B cell (primary cell): ENCODE data around the gene RASA3. TPM values are rescaled to one million over a fixed set of nuclear protein-coding genes. Genes with fewer than 3 reads are reported as not detected.

Experiments
- ATAC-seq: fragments of 200-7000 bp; cut with Tn5 transposase; one replicate; pipeline ENCODE4 v1.10.0; 2021; ENCODE audit warnings: low read depth, mild to moderate bottlenecking, moderate number of reproducible peaks, moderate library complexity
- CTCF ChIA-PET: fragments of 350-600 bp; sonication (Branson Sonifier 250); formaldehyde crosslinking; loops from one replicate; lab custom pipeline; 2021; ENCODE audit warnings: antibody characterized with exemption, inconsistent platforms; lab: Charles Lee
- POLR2A ChIA-PET: fragments of 350-600 bp; sonication (Branson Sonifier 250); formaldehyde crosslinking; loops from one replicate; lab custom pipeline; 2021; ENCODE audit warnings: antibody characterized with exemption; lab: Charles Lee
- DNase-seq: peaks from one replicate; pipeline ENCODE4 v3.0.0; 2013
- H2AFZ ChIP-seq: 2 replicates; pipeline ENCODE4 v1.6.1; 2012; ENCODE audit warnings: mild to moderate bottlenecking, low read depth, low read length; ENCODE audit not compliant: insufficient read depth, poor library complexity, severe bottlenecking
- H3K27ac ChIP-seq, 2 donors: 1 replicate in 1 of 2; 2 replicates in 1 of 2; pipeline ENCODE4 v1.5.1; 2012 to 2013; ENCODE audit warnings: low read length in 2 of 2, mild to moderate bottlenecking in 2 of 2, moderate library complexity in 1 of 2
- H3K27me3 ChIP-seq, 4 experiments: fragments of 200-600 bp in 1 of 4; sonication (generic) in 1 of 4; replicated peaks in 1 of 4; 1 replicate in 2 of 4; 2 replicates in 2 of 4; pipeline versions ENCODE4 v1.6.1 to v1.7.0; 2013 to 2016; ENCODE audit warnings: low read length in 3 of 4, mild to moderate bottlenecking in 2 of 4, mixed read lengths in 1 of 4, moderate library complexity in 1 of 4; ENCODE audit not compliant: insufficient read depth in 4 of 4, control insufficient read depth in 3 of 4; ENCODE audit errors: control extremely low read depth in 1 of 4
- H3K36me3 ChIP-seq, 2 experiments: replicated peaks in 1 of 2; 1 replicate in 1 of 2; 2 replicates in 1 of 2; pipeline versions ENCODE4 v1.6.1 to v1.7.1; 2013; ENCODE audit warnings: low read length in 1 of 2; ENCODE audit not compliant: insufficient read depth in 2 of 2, control insufficient read depth in 1 of 2; ENCODE audit errors: control extremely low read depth in 1 of 2, extremely low read depth in 1 of 2
- H3K4me1 ChIP-seq, 2 donors: fragments of 200-600 bp in 1 of 2; sonication (generic) in 1 of 2; 1 replicate in 1 of 2; 2 replicates in 1 of 2; pipeline versions ENCODE4 v1.5.1 to v1.6.1; 2013 to 2017; ENCODE audit warnings: low read length in 2 of 2; ENCODE audit not compliant: control insufficient read depth in 2 of 2, insufficient read depth in 2 of 2
- H3K4me2 ChIP-seq: replicated peaks from 2 replicates; pipeline ENCODE3; 2012; ENCODE audit warnings: mild to moderate bottlenecking, low read depth, low read length; ENCODE audit not compliant: poor library complexity, severe bottlenecking
- H3K4me3 ChIP-seq, 5 experiments: fragments of 200-600 bp in 1 of 5; sonication (generic) in 1 of 5; 1 replicate in 3 of 5; 2 replicates in 2 of 5; pipeline versions ENCODE4 v1.5.1 to v1.7.0; 2011 to 2016; ENCODE audit warnings: low read length in 4 of 5, mild to moderate bottlenecking in 4 of 5, low read depth in 2 of 5, control low read depth in 1 of 5, moderate library complexity in 1 of 5; ENCODE audit not compliant: insufficient read depth in 1 of 5; ENCODE audit errors: control extremely low read depth in 1 of 5, extremely low read depth in 1 of 5
- H3K79me2 ChIP-seq: fragments of 200-600 bp; sonication (generic); one replicate; pipeline ENCODE4 v1.6.0; 2016; ENCODE audit warnings: low read length; ENCODE audit not compliant: control insufficient read depth, insufficient read depth
- H3K9ac ChIP-seq: fragments of 200-600 bp; sonication (generic); 2 replicates; pipeline ENCODE4 v1.6.1; 2017; ENCODE audit warnings: mild to moderate bottlenecking, low read length, moderate library complexity
- H3K9me3 ChIP-seq, 3 donors: one replicate each; pipeline versions ENCODE4 v1.6.1 to v1.7.1; 2013; ENCODE audit warnings: low read length in 2 of 3; ENCODE audit not compliant: control insufficient read depth in 2 of 3, insufficient read depth in 1 of 3; ENCODE audit errors: control extremely low read depth in 1 of 3
- H4K20me1 ChIP-seq: 2 replicates; pipeline ENCODE4 v1.6.0; 2012; ENCODE audit warnings: mild to moderate bottlenecking, low read length; ENCODE audit not compliant: insufficient read depth, control insufficient read depth, poor library complexity, severe bottlenecking
- H3K27ac Mint-ChIP-seq: one replicate; pipeline ENCODE4 v1.8.0; 2021; ENCODE audit warnings: mixed read lengths
- H3K27me3 Mint-ChIP-seq: one replicate; pipeline ENCODE4 v1.8.0; 2021; ENCODE audit warnings: mixed read lengths
- H3K4me1 Mint-ChIP-seq: one replicate; pipeline ENCODE4 v1.8.0; 2021; ENCODE audit warnings: mixed read lengths
- H3K4me3 Mint-ChIP-seq: one replicate; pipeline ENCODE4 v1.8.0; 2021; ENCODE audit warnings: mixed read lengths
- H3K9me3 Mint-ChIP-seq: one replicate; pipeline ENCODE4 v1.8.0; 2022; ENCODE audit warnings: mixed read lengths; ENCODE audit not compliant: insufficient read depth
- EZH2 ChIP-seq: IDR thresholded peaks from 2 replicates; pipeline ENCODE4 v1.6.1; 2012; ENCODE audit warnings: borderline replicate concordance, low read depth, mild to moderate bottlenecking, moderate library complexity, low read length; ENCODE audit not compliant: insufficient read depth, poor library complexity, severe bottlenecking
- WGBS: methylation state at CpG from one replicate; pipeline ENCODE4 v1.1.5; 2013; ENCODE audit warnings: missing lambda C conversion rate; ENCODE audit not compliant: insufficient coverage; 5-methylcytosine and 5-hydroxymethylcytosine counted together
- intact Hi-C: fragments of 100-400 bp; cut with micrococcal nuclease; formaldehyde crosslinking; loops from one replicate; pipeline ENCODE4 v1.10.0; 2022
- polyA plus RNA-seq: library from polyadenylated mRNA; depleted of rRNA; stranded (reverse); fragments of >200 nt; gene quantifications from 2 replicates; pipeline ENCODE4 v1.2.3, GENCODE V29; 2012
- total RNA-seq, 2 donors: library from RNA; stranded (reverse); fragments of 120-200 nt in 1 of 2; gene quantifications; 1 replicate in 1 of 2; 2 replicates in 1 of 2; pipeline versions ENCODE4 v1.2.3 to v1.2.4, GENCODE V29; 2013 to 2022
- TF ChIP-seq, protein P1 (sequence below): fragments of 200-600 bp; IDR thresholded peaks from one replicate; pipeline ENCODE4 v1.8.0; 2022; ENCODE audit warnings: antibody characterized with exemption, mild to moderate bottlenecking

The RASA3 gene
- total and polyA plus RNA-seq, 2 donors (not counting 1 experiment from before 2014, with no cell fraction given): 54.2 to 87.4 TPM

DNA sequence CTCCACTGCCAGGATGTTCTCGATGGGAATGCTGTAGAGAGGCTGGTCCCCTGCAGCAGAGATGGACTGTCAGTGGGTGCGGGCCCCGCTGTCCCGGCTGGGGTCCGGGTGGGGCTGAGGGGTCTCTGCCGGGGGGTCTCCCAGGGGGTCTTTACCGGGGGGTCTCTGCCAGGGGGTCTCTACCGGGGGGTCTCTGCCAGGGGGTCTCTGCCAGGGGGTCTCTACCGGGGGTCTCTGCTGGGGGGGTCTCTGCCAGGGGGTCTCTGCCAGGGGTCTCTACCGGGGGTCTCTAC lies 132.9 kb downstream of the RASA3 start:
- POLR2A ChIA-PET: no interaction called here
- TF ChIP-seq EZH2: no peak
- TF ChIP-seq, protein P1, sequence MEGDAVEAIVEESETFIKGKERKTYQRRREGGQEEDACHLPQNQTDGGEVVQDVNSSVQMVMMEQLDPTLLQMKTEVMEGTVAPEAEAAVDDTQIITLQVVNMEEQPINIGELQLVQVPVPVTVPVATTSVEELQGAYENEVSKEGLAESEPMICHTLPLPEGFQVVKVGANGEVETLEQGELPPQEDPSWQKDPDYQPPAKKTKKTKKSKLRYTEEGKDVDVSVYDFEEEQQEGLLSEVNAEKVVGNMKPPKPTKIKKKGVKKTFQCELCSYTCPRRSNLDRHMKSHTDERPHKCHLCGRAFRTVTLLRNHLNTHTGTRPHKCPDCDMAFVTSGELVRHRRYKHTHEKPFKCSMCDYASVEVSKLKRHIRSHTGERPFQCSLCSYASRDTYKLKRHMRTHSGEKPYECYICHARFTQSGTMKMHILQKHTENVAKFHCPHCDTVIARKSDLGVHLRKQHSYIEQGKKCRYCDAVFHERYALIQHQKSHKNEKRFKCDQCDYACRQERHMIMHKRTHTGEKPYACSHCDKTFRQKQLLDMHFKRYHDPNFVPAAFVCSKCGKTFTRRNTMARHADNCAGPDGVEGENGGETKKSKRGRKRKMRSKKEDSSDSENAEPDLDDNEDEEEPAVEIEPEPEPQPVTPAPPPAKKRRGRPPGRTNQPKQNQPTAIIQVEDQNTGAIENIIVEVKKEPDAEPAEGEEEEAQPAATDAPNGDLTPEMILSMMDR: no peak
- no peaks in the 10 kb centered on the region for H3K4me1 Mint-ChIP-seq
- H3K9ac ChIP-seq: no peak overlapping the region
- WGBS: no CpG with 5 or more reads among the region's 10 CpGs
- peaks cover 17% of the 10 kb centered on the region for H4K20me1 ChIP-seq
- no peak overlapping the region for H3K27ac Mint-ChIP-seq
- no peaks in the 10 kb centered on the region for H3K9me3 ChIP-seq
- peaks cover 0 to 56% of the 10 kb centered on the region in 2 experiments for H3K36me3 ChIP-seq
- CTCF ChIA-PET: no interaction called here
- ATAC-seq (no peak), DNase-seq (no peak)
- H3K4me3 Mint-ChIP-seq: no peak overlapping the region
- H3K27ac ChIP-seq: no peak overlapping the region
- intact Hi-C loops: no loop called here
- H3K79me2 ChIP-seq: no peaks in the 10 kb centered on the region
- no peak overlapping the region for H2AFZ ChIP-seq
- no peaks in the 10 kb centered on the region for H3K4me1 ChIP-seq
- no peaks in the 10 kb centered on the region for H3K9me3 Mint-ChIP-seq
- no peak overlapping the region for H3K4me2 ChIP-seq
- no peaks in the 10 kb centered on the region for H3K27me3 Mint-ChIP-seq
- H3K27me3 ChIP-seq: no peaks in the 10 kb centered on the region
- no peak overlapping the region for H3K4me3 ChIP-seq

DNA sequence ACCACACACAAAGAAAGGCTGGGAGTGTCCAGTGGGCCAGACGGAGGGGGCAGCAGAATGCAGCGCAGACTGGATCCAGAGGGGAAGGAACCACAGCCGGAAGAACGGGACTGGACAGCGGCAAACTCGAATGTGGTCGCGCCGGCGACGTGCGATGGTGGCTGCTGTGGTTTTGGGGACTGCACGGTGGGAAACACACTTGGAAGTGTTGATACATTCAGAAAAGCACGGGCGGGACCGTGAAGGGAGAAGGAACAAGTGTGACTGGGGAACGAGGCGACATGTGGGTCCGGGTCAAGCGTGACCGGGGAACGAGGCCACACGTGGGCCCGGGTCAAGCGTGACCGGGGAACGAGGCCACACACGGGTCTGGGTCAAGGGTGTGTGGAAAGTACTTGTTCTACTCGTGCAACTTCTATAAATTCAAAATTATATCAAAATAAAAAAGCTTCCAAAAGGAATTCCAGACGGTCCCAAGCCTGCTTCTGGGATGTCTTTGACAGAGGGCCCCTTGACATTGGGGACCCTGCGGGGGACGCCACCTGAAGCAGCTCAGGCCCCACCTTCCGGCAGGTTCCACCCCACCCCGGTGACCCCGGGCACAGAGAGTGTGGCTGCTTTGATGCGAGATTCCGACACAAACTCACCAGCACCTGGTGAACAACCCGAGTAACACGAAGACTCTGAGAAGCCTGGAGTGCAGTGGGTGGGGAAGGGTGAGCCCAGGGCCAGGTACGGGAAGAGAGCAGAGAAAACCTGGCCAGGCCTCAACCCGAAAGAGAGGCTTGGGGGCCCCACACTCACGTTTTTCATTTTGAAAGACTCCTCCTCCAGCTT lies 133.4 kb downstream of the RASA3 start:
- Histone ChIP-seq H3K36me3 (peaks cover 0 to 56% of the 10 kb centered on the region in 2 experiments), H3K4me1 (no peaks in the 10 kb centered on the region)
- CTCF ChIA-PET: no interaction called here

More for the DNA sequence above, 133.4 kb downstream of the RASA3 start:
- no peak overlapping the region for H3K4me3 Mint-ChIP-seq
- no peak overlapping the region for H3K4me2 ChIP-seq
- H3K9me3 Mint-ChIP-seq: no peaks in the 10 kb centered on the region
- no peaks in the 10 kb centered on the region for H3K4me1 Mint-ChIP-seq
- no peak overlapping the region for H3K9ac ChIP-seq
- H3K27me3 Mint-ChIP-seq: no peaks in the 10 kb centered on the region
- ATAC-seq (no peak), DNase-seq (no peak)
- WGBS: 96% methylated on average over 28 of the region's 42 CpGs
- no peak for TF ChIP-seq EZH2
- TF ChIP-seq, protein P1: no peak
- intact Hi-C loops: no loop called here
- no peak overlapping the region for H2AFZ ChIP-seq
- H3K27ac Mint-ChIP-seq: peak overlapping the region; percentile 53
- no peak overlapping the region for H3K27ac ChIP-seq
- no peaks in the 10 kb centered on the region for H3K27me3 ChIP-seq
- no peak overlapping the region for H3K4me3 ChIP-seq
- POLR2A ChIA-PET: no interaction called here
- no peaks in the 10 kb centered on the region for H3K9me3 ChIP-seq
- no peaks in the 10 kb centered on the region for H3K79me2 ChIP-seq
- H4K20me1 ChIP-seq: peaks cover 17% of the 10 kb centered on the region
